C4-2B (cell line): ENCODE measurements around the gene IQGAP3.

ENCODE experiments used
- CTCF ChIP-seq: fragments of 450-650 bp; conservative IDR thresholded peaks from 2 replicates; pipeline ENCODE4 v1.5.1; 2017; ENCODE audit warnings: mild to moderate bottlenecking
- ZFX ChIP-seq: fragments of 450-650 bp; IDR thresholded peaks from 2 replicates; pipeline ENCODE4 v1.6.1; 2017

DNA sequence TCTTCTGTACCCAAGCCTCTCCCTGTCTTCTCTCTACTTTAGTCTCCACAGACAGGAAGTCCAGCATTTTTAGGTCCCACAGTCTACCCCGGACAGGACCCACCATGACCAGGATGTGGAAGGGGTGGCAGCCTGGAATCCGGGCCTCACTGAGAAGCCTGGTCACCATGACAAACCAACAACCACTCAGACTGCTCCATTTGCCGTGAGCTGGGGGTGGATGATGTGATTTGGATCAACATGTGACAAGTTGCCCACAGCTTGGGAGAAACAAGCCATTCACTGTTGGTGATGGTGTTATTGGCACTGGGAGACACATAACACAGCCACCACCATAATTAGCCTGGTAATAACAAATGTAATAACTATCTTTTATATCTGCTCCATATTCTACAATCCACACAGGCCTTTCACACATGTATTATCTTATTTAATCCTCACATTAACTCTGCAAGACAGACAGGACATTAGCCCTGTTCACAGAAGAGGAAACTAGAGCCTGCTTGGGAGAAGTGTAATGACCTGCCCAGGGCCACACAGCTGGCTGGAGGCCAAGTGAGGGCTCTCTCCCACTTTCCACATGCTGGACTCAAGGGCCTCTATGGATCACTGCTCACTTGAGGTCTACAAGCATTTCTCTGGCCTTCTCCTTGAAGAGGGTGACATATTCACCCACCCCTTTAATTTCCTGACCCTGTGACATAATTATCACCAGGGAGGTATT lies 94.7 kb downstream of the IQGAP3 start:
- TF ChIP-seq CTCF (no peak), ZFX (no peak)
